Progenitor cell of endocrine pancreas (in vitro differentiated cells): ENCODE results near the gene CHIA. TPM values are rescaled to one million over a fixed set of nuclear protein-coding genes. Genes with fewer than 3 reads are reported as not detected.

Experiments
- DNase-seq: peaks from one replicate; pipeline ENCODE4 v3.0.0; 2021; ENCODE audit warnings: low spot score; ENCODE audit not compliant: unreplicated experiment
- H3K27ac Mint-ChIP-seq: 2 replicates; pipeline ENCODE4 v1.8.0; 2021; ENCODE audit warnings: mild to moderate bottlenecking, moderate library complexity, mixed read lengths
- H3K27me3 Mint-ChIP-seq: 2 replicates; pipeline ENCODE4 v1.8.0; 2021; ENCODE audit warnings: mixed read lengths
- H3K36me3 Mint-ChIP-seq: 2 replicates; pipeline ENCODE4 v1.8.0; 2022; ENCODE audit warnings: mixed read lengths; ENCODE audit not compliant: insufficient read depth
- H3K4me1 Mint-ChIP-seq: 2 replicates; pipeline ENCODE4 v1.8.0; 2021; ENCODE audit warnings: low read depth, mixed read lengths
- H3K4me3 Mint-ChIP-seq: 2 replicates; pipeline ENCODE4 v1.8.0; 2021; ENCODE audit warnings: low read depth, mild to moderate bottlenecking, moderate library complexity, mixed read lengths
- H3K9me3 Mint-ChIP-seq: 2 replicates; pipeline ENCODE4 v1.8.0; 2021; ENCODE audit warnings: low read depth, mixed read lengths
- CTCF ChIP-seq: fragments of 200-600 bp; sonication (generic); IDR thresholded peaks from one replicate; pipeline ENCODE4 v1.5.0; 2021; ENCODE audit warnings: antibody characterized with exemption, mild to moderate bottlenecking; ENCODE audit not compliant: unreplicated experiment
- total RNA-seq: library from RNA; stranded (reverse); gene quantifications from 2 replicates; pipeline ENCODE4 v1.2.1, GENCODE V29; 2021

CHIA gene
- total RNA-seq, 1 donor from 2014 or later = not detected

DNA sequence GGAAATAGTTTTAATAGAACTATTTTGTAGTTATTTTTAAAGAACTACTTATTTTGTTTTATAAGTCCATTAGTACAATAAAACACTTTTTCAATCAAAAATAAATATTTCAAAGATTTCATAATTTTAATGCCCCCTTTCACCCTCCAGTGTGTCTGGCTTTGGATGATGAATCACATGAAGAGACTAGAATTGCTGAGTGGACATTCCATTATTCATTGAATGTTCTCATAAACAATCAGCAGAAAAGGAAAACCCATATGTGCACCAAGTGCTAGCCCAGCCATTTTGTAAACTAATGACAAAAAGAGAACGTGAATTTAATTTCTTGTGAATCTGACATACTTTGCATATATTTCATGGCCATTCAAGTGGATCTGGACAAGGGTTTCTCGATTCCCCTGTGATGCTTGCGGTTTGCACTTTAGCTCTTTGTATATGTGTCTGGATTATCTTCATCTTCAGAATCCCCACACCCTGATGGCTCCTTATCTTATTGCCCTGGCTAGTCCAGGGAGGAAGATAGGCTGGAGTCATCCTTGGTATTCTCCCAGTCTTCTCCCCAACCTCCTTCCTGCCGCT, 20.7 kb upstream of the CHIA start:
- no peak for DNase-seq
- Mint-ChIP-seq H3K9me3 (no peaks in the 10 kb centered on the region), H3K27ac (no peak overlapping the region), H3K36me3 (no peaks in the 10 kb centered on the region), H3K4me1 (no peaks in the 10 kb centered on the region), H3K27me3 (no peaks in the 10 kb centered on the region), H3K4me3 (no peak overlapping the region)
- TF ChIP-seq CTCF = no peak

GRCh38 chr1:111270771-111271463, 19.7 kb upstream of the CHIA start:
- no peak for DNase-seq
- H3K4me1 Mint-ChIP-seq = no peaks in the 10 kb centered on the region
- H3K36me3 Mint-ChIP-seq = no peaks in the 10 kb centered on the region
- H3K27ac Mint-ChIP-seq = no peak overlapping the region
- H3K9me3 Mint-ChIP-seq = no peaks in the 10 kb centered on the region
- H3K27me3 Mint-ChIP-seq = no peaks in the 10 kb centered on the region
- TF ChIP-seq CTCF = no peak
- H3K4me3 Mint-ChIP-seq = no peak overlapping the region

DNA sequence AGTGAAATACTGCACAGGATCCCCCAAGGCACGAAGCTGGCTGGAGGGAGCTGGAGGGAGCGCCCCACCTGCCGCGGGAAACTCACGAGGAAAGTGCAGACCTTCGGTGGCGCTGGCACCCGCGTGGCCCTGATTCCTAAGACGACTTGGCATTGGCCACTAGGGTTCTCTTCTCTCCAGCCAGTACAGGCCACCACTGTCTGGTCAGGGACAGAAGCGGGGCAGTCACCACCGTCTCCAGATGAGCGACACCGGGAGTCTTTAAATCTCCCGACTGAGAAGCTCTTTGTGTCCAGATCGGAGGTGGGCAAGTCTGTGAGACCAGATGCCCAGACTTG, 19.2 kb upstream of the CHIA start:
- Mint-ChIP-seq H3K27ac (no peak overlapping the region), H3K27me3 (no peaks in the 10 kb centered on the region), H3K4me1 (no peaks in the 10 kb centered on the region), H3K36me3 (no peaks in the 10 kb centered on the region), H3K4me3 (no peak overlapping the region), H3K9me3 (peaks cover 3% of the 10 kb centered on the region)
- no peak for DNase-seq
- TF ChIP-seq CTCF = no peak

- no peaks in the 10 kb centered on the region for H3K36me3 Mint-ChIP-seq
- no peak overlapping the region for H3K4me3 Mint-ChIP-seq
- H3K27ac Mint-ChIP-seq = no peak overlapping the region
- H3K27me3 Mint-ChIP-seq = no peaks in the 10 kb centered on the region
- no peak for DNase-seq
- TF ChIP-seq CTCF = no peak
- H3K9me3 Mint-ChIP-seq = peaks cover 5% of the 10 kb centered on the region
- no peaks in the 10 kb centered on the region for H3K4me1 Mint-ChIP-seq
These were observed 18.6 kb upstream of the CHIA start for GRCh38 chr1:111272081-111272480.

- no peak overlapping the region for H3K27ac Mint-ChIP-seq
- H3K4me3 Mint-ChIP-seq = no peak overlapping the region
- no peaks in the 10 kb centered on the region for H3K4me1 Mint-ChIP-seq
- DNase-seq = no peak
- no peak for TF ChIP-seq CTCF
- peaks cover 7% of the 10 kb centered on the region for H3K27me3 Mint-ChIP-seq
- H3K9me3 Mint-ChIP-seq = peaks cover 11% of the 10 kb centered on the region
- H3K36me3 Mint-ChIP-seq = no peaks in the 10 kb centered on the region
These were observed 16.0 kb upstream of the CHIA start for GRCh38 chr1:111274653-111275052.
